Measurements from ENCODE around the gene DDX41.
A peak's percentile ranks its signal among the peaks of the same experiment; 100 is the strongest.

Gene DDX41

DNA sequence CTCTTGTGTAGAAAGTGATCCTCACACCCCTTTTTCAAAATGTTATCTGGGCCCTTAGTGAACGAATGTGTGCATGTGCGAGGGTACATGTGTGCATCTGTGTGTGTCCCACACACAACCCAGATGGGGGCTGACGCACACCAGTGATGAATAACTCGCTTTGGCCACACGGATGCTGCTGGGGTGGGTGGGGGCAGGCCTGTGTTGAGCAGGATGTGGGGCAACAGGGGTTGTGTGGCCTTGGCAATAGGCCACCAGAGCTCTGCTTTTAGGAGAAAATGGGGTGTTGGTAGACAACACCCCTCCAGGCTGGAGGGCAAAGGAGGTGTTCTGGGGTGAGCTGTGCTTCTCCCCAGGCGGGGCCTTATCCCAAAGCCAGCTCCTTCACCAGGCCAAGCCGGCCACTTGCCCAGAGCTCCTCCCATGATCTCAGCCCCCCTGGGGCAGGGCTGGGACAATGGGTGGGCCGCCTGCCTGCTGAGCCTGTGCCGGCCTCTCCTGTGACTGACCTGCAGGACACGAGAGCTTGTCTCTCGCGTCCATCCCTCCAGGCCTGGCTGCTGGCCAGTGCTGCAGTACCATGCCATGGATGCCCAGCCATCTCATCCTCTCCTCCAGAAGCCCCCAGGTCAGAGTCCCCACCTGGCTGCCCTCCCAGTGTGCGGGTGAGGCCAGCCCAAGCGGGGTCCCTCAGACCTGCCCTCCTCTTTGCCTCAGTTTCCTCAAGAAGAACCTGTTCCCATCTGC is 45.0 kb downstream of the DDX41 start:
- no peaks in the 10 kb centered on the region for H4K20me1 ChIP-seq (ENCODE audit: insufficient read depth, low read length)
- no peak overlapping the region for H2AFZ ChIP-seq (ENCODE audit: low read length)
- H3K4me2 ChIP-seq (ENCODE audit: low read length): peak overlapping the region; percentile 85
- H3K9me2 ChIP-seq (ENCODE audit: low read depth, low read length): no peaks in the 10 kb centered on the region
- H3K9ac ChIP-seq (ENCODE audit: low read length): peak overlapping the region; percentile 84
- H3F3A ChIP-seq (ENCODE audit: insufficient read depth, low read length): no peaks in the 10 kb centered on the region
- peaks cover 37% of the 10 kb centered on the region for H3K36me3 ChIP-seq (ENCODE audit: insufficient read depth, low read length)
- H3K9me3 ChIP-seq (ENCODE audit: low read length): no peaks in the 10 kb centered on the region
- H3K4me1 ChIP-seq (ENCODE audit: insufficient read depth, low read length, severe bottlenecking): peaks cover 27% of the 10 kb centered on the region
- no peaks in the 10 kb centered on the region for H3K27me3 ChIP-seq (ENCODE audit: insufficient read depth, low read length)
- peak overlapping the region; percentile 68 for H3K27ac ChIP-seq (ENCODE audit: low read depth, low read length, poor library complexity, severe bottlenecking)
- H3K79me2 ChIP-seq (ENCODE audit: insufficient read depth, low read length): no peaks in the 10 kb centered on the region
- TF ChIP-seq EZH2 (IDR thresholded peaks at IDR 0.05; ENCODE audit: borderline replicate concordance, low read length): no peak
- TF ChIP-seq, protein P1, sequence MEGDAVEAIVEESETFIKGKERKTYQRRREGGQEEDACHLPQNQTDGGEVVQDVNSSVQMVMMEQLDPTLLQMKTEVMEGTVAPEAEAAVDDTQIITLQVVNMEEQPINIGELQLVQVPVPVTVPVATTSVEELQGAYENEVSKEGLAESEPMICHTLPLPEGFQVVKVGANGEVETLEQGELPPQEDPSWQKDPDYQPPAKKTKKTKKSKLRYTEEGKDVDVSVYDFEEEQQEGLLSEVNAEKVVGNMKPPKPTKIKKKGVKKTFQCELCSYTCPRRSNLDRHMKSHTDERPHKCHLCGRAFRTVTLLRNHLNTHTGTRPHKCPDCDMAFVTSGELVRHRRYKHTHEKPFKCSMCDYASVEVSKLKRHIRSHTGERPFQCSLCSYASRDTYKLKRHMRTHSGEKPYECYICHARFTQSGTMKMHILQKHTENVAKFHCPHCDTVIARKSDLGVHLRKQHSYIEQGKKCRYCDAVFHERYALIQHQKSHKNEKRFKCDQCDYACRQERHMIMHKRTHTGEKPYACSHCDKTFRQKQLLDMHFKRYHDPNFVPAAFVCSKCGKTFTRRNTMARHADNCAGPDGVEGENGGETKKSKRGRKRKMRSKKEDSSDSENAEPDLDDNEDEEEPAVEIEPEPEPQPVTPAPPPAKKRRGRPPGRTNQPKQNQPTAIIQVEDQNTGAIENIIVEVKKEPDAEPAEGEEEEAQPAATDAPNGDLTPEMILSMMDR (IDR thresholded peaks at IDR 0.05; ENCODE audit: low read length): no peak
- H3K4me3 ChIP-seq (ENCODE audit: low read depth, low read length, poor library complexity, severe bottlenecking): peak overlapping the region; percentile 82

DNA sequence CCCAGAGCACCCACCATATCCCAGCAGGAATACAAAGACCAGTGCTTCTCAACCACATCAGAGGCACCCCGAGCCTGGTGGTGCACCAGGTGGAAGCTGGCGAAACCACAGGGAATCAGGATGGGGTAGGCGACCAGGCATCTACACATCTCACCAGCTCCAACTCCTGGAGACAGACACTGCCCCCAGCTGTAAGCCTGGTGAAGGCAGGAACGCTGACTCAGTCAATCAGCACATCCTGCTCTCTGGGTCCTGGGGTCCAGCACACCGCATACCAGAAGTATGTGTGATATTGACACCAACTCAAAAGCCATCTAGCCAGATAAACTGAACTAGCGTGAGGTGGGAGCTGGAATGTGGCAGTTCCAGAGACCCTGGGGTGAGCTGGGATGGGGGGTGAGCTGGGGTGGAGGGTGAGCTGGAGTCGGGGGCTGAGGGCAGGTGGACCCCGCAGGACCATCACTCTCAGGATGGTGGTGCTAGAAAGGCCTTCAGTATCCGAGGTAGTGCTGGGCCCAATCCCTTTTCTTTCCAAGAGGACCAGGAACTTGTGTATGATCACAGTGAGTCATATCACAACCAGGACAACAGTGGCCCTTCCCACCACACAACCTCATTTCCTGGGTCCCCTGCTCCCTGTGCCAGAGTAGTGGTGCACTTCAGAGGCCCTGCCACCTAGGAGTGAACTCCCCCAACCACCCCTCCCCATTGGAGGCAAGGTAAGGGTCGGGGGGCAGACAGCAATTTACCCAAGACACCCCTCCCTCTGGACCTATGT is 45.8 kb downstream of the DDX41 start:
- Histone ChIP-seq H4K20me1 (ENCODE audit: insufficient read depth, low read length) (no peaks in the 10 kb centered on the region), H3K4me1 (ENCODE audit: insufficient read depth, low read length, severe bottlenecking) (peaks cover 27% of the 10 kb centered on the region), H3K9ac (ENCODE audit: low read length) (no peak overlapping the region; the same call in 1 of the 2 replicates), H3F3A (ENCODE audit: insufficient read depth, low read length) (no peaks in the 10 kb centered on the region), H3K4me2 (ENCODE audit: low read length) (peak overlapping the region; percentile 85; the same call in 1 of the 2 replicates), H3K79me2 (ENCODE audit: insufficient read depth, low read length) (no peaks in the 10 kb centered on the region), H3K9me2 (ENCODE audit: low read depth, low read length) (no peaks in the 10 kb centered on the region), H3K36me3 (ENCODE audit: insufficient read depth, low read length) (peaks cover 46% of the 10 kb centered on the region), H3K4me3 (ENCODE audit: low read depth, low read length, poor library complexity, severe bottlenecking) (no peak overlapping the region), H3K9me3 (ENCODE audit: low read length) (no peaks in the 10 kb centered on the region), H2AFZ (ENCODE audit: low read length) (no peak overlapping the region), H3K27ac (ENCODE audit: low read depth, low read length, poor library complexity, severe bottlenecking) (peak overlapping the region; percentile 68), H3K27me3 (ENCODE audit: insufficient read depth, low read length) (no peaks in the 10 kb centered on the region)
- no peak for TF ChIP-seq EZH2 (IDR thresholded peaks at IDR 0.05; ENCODE audit: borderline replicate concordance, low read length)
- TF ChIP-seq, protein P1 (IDR thresholded peaks at IDR 0.05; ENCODE audit: low read length): no peak

DNA sequence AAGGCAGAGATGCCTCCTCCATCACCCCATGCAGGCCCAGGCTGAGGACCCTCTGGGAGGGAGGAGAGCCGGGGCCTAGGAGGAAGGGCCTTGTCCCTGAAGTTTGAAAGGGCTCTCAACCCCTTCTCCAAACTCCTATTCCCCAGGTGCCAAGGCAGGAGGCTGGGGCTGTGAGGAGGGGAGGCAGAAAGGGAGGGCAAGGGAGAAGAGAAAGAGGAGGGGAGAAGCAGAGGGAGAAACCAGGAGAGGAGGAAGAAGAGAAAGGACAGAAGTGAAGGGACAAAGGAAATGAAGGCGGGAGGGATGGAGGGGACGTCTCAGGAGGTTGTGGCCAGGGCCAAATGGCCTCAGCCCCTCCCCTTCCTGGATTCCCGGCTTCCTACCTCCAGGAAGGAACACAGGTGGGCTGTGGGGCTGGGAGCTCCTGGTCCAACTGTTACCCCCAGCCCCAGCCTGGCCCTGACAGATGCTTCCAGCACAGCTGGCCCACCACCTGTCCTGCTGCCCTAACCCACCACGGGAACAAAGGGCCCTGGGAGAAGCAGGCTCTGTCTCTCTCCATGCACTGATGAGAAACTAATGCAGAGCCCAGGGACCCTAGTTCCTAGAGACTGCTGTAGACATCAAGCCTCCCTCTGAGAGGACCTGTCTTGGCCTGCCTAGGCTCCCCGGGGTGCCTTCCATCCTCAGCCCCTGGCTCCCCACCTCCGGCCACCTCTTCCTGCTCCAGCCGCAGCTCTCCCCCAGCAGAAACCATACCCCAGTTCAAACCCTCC is 46.8 kb downstream of the DDX41 start:
- Histone ChIP-seq H3K9me2 (ENCODE audit: low read depth, low read length) (no peaks in the 10 kb centered on the region), H3K36me3 (ENCODE audit: insufficient read depth, low read length) (peaks cover 55% of the 10 kb centered on the region), H2AFZ (ENCODE audit: low read length) (no peak overlapping the region), H3K27me3 (ENCODE audit: insufficient read depth, low read length) (no peaks in the 10 kb centered on the region), H3K9me3 (ENCODE audit: low read length) (no peaks in the 10 kb centered on the region), H3F3A (ENCODE audit: insufficient read depth, low read length) (no peaks in the 10 kb centered on the region), H3K79me2 (ENCODE audit: insufficient read depth, low read length) (no peaks in the 10 kb centered on the region), H3K27ac (ENCODE audit: low read depth, low read length, poor library complexity, severe bottlenecking) (no peak overlapping the region), H3K4me2 (ENCODE audit: low read length) (no peak overlapping the region), H3K9ac (ENCODE audit: low read length) (no peak overlapping the region), H4K20me1 (ENCODE audit: insufficient read depth, low read length) (no peaks in the 10 kb centered on the region), H3K4me1 (ENCODE audit: insufficient read depth, low read length, severe bottlenecking) (peaks cover 27% of the 10 kb centered on the region), H3K4me3 (ENCODE audit: low read depth, low read length, poor library complexity, severe bottlenecking) (no peak overlapping the region)
- TF ChIP-seq, protein P1 (IDR thresholded peaks at IDR 0.05; ENCODE audit: low read length): no peak
- no peak for TF ChIP-seq EZH2 (IDR thresholded peaks at IDR 0.05; ENCODE audit: borderline replicate concordance, low read length)

All from OCI-LY1 (cell line).